ENCODE measurements around the gene MSRB1.
"Not testable (repeated sequence)": the region's sequence is repeated elsewhere in the genome, so short reads cannot be mapped to it uniquely, and the experiment has no call there.

Gene MSRB1

DNA sequence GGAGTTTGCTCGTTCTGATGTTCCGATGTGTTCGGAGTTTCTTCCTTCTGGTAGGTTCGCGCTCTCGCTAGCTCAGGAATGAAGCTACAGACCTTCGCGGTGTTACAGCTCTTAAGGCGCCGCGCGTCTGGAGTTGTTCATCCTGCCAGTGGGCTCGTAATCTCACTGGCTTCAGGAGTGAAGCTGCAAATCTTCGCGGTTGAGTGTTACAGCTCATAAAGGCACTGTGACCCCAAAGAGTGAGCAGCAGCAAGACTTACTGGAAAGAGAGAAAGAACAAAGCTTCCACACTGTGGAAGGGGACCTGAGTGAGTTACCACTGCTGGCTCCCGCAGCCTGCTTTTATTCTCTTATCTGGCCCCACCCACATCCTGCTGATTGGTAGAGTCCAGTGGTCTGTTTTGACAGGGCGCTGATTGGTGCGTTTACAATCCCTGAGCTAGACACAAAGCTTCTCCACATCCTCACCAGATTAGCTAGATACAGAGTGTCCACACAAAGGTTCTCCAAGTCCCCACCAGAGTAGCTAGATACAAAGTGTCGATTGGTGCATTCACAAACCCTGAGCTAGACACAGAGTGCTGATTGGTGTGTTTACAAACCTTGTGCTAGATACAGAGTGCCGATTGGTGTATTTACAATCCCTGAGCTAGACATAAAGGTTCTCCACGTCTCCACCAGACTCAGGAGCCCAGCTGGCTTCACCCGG is 14.6 kb upstream of the MSRB1 start:
- H3K9ac ChIP-seq; H3K36me3 ChIP-seq (ENCODE audit: insufficient read depth); H3K4me2 ChIP-seq; H3K4me3 ChIP-seq (IDR thresholded peaks at IDR 0.05; ENCODE audit: insufficient read depth, low read depth, low read length); H4K20me1 ChIP-seq (ENCODE audit: insufficient read depth); H3K27ac ChIP-seq; H2AFZ ChIP-seq (ENCODE audit: low read depth): not testable (repeated sequence)
- H3K79me2 ChIP-seq (ENCODE audit: insufficient read depth, low read depth): peaks cover 13% of the 10 kb centered on the region
- peaks cover 15% of the 10 kb centered on the region for H3K4me1 ChIP-seq (ENCODE audit: low read depth, poor library complexity, severe bottlenecking)
- H3K27me3 ChIP-seq (ENCODE audit: insufficient read depth, low read depth): peaks cover 24% of the 10 kb centered on the region; the same call in 1 of the 2 replicates

DNA sequence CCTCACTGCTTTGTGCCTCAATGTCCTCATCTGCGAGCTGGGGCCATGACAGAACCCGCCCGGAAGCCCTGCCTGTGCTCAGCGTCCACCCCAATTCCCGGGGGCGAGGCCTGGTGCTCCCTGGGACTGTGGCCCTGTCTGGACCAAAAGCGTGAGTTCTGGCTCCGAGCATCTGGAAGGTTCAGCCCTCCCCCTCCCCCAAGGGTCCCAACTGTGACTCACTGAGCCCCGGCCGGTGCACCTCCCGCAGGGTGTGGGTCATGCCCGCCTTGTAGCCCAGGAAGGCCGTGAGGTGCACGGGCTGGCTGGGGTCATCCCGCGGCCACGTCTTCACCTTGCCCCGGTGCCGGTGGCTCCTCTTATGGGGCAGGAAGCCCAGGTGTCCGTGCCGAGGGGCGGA is 10.7 kb upstream of the MSRB1 start:
- TF ChIP-seq, protein P1, sequence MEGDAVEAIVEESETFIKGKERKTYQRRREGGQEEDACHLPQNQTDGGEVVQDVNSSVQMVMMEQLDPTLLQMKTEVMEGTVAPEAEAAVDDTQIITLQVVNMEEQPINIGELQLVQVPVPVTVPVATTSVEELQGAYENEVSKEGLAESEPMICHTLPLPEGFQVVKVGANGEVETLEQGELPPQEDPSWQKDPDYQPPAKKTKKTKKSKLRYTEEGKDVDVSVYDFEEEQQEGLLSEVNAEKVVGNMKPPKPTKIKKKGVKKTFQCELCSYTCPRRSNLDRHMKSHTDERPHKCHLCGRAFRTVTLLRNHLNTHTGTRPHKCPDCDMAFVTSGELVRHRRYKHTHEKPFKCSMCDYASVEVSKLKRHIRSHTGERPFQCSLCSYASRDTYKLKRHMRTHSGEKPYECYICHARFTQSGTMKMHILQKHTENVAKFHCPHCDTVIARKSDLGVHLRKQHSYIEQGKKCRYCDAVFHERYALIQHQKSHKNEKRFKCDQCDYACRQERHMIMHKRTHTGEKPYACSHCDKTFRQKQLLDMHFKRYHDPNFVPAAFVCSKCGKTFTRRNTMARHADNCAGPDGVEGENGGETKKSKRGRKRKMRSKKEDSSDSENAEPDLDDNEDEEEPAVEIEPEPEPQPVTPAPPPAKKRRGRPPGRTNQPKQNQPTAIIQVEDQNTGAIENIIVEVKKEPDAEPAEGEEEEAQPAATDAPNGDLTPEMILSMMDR (conservative IDR thresholded peaks at IDR 0.05; ENCODE audit: low read depth, low read length): no peak
- H3K36me3 ChIP-seq (ENCODE audit: insufficient read depth): no peaks in the 10 kb centered on the region
- H4K20me1 ChIP-seq (ENCODE audit: insufficient read depth): no peaks in the 10 kb centered on the region

DNA sequence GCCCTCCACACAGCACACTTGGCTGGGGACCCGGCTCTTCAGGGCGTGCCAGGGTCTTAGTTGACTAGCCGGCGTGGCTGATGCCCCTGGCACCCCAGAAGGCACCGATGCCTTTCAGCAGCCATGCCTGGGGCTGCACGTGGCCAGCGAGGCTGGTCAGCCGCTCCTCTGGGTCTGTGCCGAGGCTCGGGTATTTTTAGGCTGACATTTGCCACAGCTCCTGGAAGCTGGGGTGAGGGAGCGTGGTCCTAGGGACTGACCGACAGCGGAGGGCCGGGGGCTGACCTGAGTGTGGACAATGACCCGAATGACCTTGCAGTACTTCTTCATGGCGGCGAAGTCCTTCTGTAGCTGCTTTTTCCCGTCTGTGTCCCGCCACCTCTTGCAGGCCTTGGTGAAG is 7.6 kb upstream of the MSRB1 start:
- no peaks in the 10 kb centered on the region for H3K79me2 ChIP-seq (ENCODE audit: insufficient read depth, low read depth)
- TF ChIP-seq, protein P1 (conservative IDR thresholded peaks at IDR 0.05; ENCODE audit: low read depth, low read length): no peak
- H3K27ac ChIP-seq: no peak overlapping the region
- H3K4me3 ChIP-seq (IDR thresholded peaks at IDR 0.05; ENCODE audit: insufficient read depth, low read depth, low read length): no peak overlapping the region
- no peak overlapping the region for H3K4me2 ChIP-seq
- no peaks in the 10 kb centered on the region for H4K20me1 ChIP-seq (ENCODE audit: insufficient read depth)
- no peak overlapping the region for H3K9ac ChIP-seq
- no peak overlapping the region for H2AFZ ChIP-seq (ENCODE audit: low read depth)
- H3K4me1 ChIP-seq (ENCODE audit: low read depth, poor library complexity, severe bottlenecking): no peaks in the 10 kb centered on the region
- no peaks in the 10 kb centered on the region for H3K36me3 ChIP-seq (ENCODE audit: insufficient read depth)
- peaks cover 20% of the 10 kb centered on the region; the same call in 1 of the 2 replicates for H3K27me3 ChIP-seq (ENCODE audit: insufficient read depth, low read depth)

More for the DNA sequence above, 10.7 kb upstream of the MSRB1 start:
- Histone ChIP-seq H3K27ac (no peak overlapping the region), H3K4me3 (IDR thresholded peaks at IDR 0.05; ENCODE audit: insufficient read depth, low read depth, low read length) (no peak overlapping the region), H3K79me2 (ENCODE audit: insufficient read depth, low read depth) (no peaks in the 10 kb centered on the region), H3K4me1 (ENCODE audit: low read depth, poor library complexity, severe bottlenecking) (peaks cover 2% of the 10 kb centered on the region), H3K9ac (no peak overlapping the region), H3K4me2 (no peak overlapping the region), H2AFZ (ENCODE audit: low read depth) (no peak overlapping the region), H3K27me3 (ENCODE audit: insufficient read depth, low read depth) (peaks cover 29% of the 10 kb centered on the region; the same call in 1 of the 2 replicates)

DNA sequence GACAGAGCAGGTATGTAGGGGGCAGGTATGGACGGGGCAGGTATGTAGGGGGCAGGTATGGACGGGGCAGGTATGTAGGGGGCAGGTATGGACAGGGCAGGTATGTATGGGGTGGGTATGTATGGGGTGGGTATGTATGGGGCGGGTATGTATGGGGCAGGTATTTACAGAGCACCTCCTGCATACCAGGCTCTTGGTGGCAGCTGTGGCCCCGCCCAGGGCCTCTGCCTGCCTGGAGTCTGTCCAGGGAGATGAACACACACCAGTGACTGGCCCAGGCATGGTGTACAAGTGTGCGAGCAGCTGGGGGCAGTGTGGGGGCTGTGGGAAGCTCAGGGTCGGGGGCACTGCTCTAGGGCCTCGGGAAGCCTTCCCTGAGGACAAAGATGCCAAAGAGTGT is 7.0 kb upstream of the MSRB1 start:
- Histone ChIP-seq H3K9ac (no peak overlapping the region), H3K4me3 (IDR thresholded peaks at IDR 0.05; ENCODE audit: insufficient read depth, low read depth, low read length) (no peak overlapping the region), H3K4me1 (ENCODE audit: low read depth, poor library complexity, severe bottlenecking) (no peaks in the 10 kb centered on the region), H4K20me1 (ENCODE audit: insufficient read depth) (no peaks in the 10 kb centered on the region), H3K79me2 (ENCODE audit: insufficient read depth, low read depth) (no peaks in the 10 kb centered on the region), H3K36me3 (ENCODE audit: insufficient read depth) (no peaks in the 10 kb centered on the region), H3K27ac (no peak overlapping the region), H3K27me3 (ENCODE audit: insufficient read depth, low read depth) (peaks cover 17% of the 10 kb centered on the region; the same call in 1 of the 2 replicates), H3K4me2 (no peak overlapping the region), H2AFZ (ENCODE audit: low read depth) (no peak overlapping the region)
- TF ChIP-seq, protein P1 (conservative IDR thresholded peaks at IDR 0.05; ENCODE audit: low read depth, low read length): no peak

DNA sequence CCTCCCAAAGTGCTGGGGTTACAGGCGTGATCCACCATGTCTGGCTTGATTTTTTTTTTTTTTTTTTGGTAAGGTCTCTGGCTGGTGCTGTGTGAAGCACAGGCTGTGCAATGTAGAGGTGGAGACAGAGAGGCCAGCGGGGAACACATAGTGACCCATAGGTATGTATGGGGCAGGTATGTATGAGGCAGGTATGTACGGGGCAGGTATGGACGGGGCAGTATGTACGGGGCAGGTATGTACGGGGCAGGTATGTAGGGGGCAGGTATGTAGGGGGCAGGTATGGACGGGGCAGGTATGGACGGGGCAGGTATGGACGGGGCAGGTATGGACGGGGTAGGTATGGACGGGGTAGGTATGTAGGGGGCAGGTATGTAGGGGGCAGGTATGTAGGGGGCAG is 6.5 kb upstream of the MSRB1 start:
- H4K20me1 ChIP-seq (ENCODE audit: insufficient read depth): no peaks in the 10 kb centered on the region
- no peak overlapping the region for H3K27ac ChIP-seq
- no peak overlapping the region for H3K4me3 ChIP-seq (IDR thresholded peaks at IDR 0.05; ENCODE audit: insufficient read depth, low read depth, low read length)
- H3K4me2 ChIP-seq: no peak overlapping the region
- H3K9ac ChIP-seq: no peak overlapping the region
- H2AFZ ChIP-seq (ENCODE audit: low read depth): no peak overlapping the region
- peaks cover 12% of the 10 kb centered on the region; the same call in 1 of the 2 replicates for H3K27me3 ChIP-seq (ENCODE audit: insufficient read depth, low read depth)
- no peaks in the 10 kb centered on the region for H3K36me3 ChIP-seq (ENCODE audit: insufficient read depth)
- TF ChIP-seq, protein P1 (conservative IDR thresholded peaks at IDR 0.05; ENCODE audit: low read depth, low read length): no peak
- H3K4me1 ChIP-seq (ENCODE audit: low read depth, poor library complexity, severe bottlenecking): no peaks in the 10 kb centered on the region
- no peaks in the 10 kb centered on the region for H3K79me2 ChIP-seq (ENCODE audit: insufficient read depth, low read depth)
